Loucy (cell line): ENCODE results near the gene MOXD1.

Source experiments
- CTCF ChIP-seq: fragments of 200-600 bp; sonication (generic); conservative IDR thresholded peaks from 2 replicates; pipeline ENCODE4 v1.5.1; 2014; ENCODE audit warnings: mild to moderate bottlenecking, antibody characterized with exemption, low read length
- EZH2phosphoT487 ChIP-seq: fragments of 200-600 bp; IDR thresholded peaks from 2 replicates; pipeline ENCODE4 v1.6.1; 2018; ENCODE audit warnings: antibody characterized with exemption, mild to moderate bottlenecking, moderate library complexity, borderline replicate concordance

GRCh38 chr6:132298344-132298949 lies 102.8 kb downstream of the MOXD1 start:
- TF ChIP-seq CTCF = peak; percentile 83
- TF ChIP-seq EZH2phosphoT487 = no peak
